TTC549 (cell line): ENCODE data around the gene IGF2BP3.

Experiments
- FAIRE-seq: peaks from 2 replicates; lab custom pipeline; 2012; peaks lifted over from hg19 to GRCh38; lab: Jason Lieb, UNC

Gene IGF2BP3

DNA sequence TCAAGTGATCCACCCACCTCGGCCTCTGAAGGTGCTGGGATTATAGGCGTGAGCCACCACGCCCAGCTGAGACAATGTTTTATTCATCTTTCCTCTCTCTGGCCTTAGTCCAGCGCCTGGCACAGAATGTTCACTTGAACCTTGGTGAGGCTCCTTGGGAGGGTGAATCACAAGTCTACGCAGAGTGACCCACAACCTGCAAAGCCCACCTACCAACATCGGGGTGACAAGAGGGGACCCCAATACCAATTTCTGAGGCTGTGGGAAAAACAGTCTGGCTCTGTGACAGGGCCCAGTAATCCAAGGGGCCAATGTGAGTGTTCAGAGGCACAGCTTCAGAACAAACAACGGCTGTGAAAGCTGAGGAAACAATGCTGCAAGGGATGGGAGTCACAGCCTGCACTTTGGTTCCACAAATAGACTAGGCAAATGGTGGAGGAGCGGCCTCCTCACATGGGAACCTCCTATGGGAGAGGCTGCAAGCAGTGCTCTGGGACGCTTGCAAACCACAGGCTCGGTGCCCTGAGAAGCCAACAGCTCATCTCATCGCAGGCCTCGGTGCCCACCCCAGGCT lies 176.7 kb downstream of the IGF2BP3 start:
- FAIRE-seq = no peak

DNA sequence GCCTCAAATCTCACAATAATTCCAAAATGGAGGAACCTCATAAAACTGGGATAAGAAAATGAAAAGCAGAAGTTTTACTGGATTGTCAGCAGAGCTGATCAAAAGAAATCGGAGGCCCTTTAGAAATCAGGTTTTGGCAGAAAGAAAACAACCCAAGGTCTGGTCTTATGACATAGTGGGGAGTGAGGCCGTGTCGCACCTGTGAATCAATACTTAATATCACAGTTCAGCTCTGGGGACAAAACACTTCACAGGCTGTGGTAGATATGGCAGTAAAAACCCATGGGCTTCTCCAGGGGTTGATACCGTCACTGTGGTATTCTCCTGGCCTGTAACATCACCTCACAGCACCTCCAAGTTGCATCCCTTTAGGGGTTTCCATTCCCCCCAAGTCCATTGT lies 177.7 kb downstream of the IGF2BP3 start:
- FAIRE-seq = no peak

DNA sequence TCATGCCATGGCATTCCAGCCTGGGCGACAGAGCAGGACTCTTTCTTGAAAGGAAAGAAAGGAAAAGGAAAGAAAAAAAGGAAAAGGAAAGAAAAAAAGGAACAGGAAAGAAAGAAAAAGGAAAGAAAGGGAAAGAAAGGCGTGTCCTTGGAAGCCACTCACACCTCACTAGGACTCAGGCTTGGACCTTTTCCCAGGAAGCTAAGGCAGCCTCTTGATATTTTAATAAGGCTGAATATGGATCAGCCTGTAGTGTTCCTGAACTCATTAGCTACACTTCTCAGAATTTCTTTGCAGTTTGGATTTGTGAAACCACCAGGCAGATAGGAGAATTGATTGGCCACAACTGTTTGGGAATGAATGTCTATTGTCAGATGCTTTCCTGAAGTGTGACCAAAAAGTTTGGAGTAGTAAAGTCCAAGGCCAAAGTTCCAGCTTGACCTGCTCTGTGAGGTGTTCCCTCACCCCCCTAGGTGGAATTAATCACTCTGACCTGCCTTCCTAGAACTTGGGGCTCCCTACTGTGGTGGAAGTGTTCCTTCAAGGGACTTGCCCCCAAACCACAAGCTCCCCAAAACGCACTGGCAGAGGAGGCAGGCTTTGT lies 178.2 kb downstream of the IGF2BP3 start:
- no peak for FAIRE-seq

DNA sequence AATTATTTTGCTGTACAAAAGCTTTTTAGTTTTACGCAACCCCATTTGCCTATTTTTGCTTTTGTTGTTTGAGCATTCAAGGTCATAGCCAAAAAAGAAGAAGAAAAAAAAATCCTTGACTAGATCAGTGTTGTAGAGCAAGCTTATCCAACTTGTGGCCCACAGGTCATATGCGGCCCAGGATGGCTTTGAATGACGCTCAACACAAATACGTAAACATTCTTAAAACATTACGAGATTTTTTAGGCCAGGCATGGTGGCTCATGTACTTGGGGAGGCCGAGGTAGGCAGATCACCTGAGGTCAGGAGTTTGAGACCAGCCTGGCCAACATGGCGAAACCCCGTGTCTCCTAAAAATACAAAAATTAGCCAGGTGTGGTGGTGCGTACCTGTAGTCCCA lies 179.3 kb downstream of the IGF2BP3 start:
- FAIRE-seq = no peak

DNA sequence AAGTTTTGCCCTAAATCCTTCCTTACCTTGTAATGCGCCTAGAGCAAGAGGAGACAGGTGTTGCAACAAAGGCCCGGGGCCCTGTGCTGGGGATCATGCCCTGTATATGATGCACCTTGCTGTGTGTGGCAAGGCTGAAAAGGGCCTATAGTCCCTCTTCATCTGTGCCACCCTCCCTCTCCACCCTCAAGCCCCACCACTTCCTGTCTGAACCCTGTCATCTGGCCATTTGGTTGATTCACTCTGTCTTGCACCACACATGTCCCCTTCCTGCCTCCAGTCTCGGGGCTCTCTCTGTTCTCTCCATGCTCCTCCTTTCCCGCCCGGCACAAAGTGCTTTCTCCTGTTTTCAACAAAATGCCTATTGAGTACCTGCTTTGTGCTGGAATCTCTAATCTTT lies 182.7 kb downstream of the IGF2BP3 start:
- no peak for FAIRE-seq

DNA sequence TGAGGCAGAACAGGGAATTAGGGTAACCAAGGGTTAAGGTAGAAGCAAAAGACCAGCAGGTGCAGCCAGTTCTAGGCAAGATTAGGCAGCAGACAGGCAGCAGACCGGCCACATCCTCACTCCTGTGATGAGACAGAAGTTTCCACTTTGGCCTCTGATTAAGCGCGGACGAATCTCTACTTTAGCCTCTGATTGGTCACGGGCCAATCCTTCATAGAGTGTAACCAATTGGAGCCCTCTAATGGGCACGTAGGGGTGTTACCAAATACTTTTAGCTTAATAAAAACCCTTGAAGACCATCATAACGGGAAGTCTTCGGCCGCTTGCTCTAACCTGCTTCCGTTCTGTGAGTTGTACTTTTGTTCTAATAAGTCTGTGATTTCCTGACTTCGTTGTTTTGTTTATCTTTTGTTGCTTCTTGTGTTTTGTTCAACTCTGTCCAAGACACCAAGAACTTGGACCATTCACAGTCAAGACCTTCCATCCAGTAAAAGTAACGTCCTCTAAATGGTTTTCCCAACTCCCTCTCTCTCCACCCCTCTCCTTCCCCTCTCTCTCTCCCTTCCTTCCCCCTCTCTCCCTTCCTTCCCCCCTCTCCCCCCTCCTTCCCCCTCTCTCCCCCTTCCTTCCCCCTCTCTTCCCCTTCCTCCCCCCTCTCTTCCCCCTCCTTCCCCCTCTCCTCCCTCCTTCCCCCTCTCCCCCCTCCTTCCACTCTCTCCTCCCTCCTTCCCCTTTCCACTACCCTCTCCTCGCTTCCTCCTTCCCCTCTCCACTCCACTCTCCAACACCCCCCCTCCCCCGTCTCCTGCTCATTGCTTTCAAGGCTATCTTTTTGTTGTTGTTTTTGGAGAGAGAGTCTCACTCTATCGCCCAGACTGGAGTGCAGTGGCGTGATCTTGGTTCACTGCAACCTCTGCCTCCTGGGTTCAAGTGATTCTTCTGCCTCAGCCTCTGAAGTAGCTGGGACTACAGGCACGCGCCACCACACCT lies 184.3 kb downstream of the IGF2BP3 start:
- FAIRE-seq = no peak

DNA sequence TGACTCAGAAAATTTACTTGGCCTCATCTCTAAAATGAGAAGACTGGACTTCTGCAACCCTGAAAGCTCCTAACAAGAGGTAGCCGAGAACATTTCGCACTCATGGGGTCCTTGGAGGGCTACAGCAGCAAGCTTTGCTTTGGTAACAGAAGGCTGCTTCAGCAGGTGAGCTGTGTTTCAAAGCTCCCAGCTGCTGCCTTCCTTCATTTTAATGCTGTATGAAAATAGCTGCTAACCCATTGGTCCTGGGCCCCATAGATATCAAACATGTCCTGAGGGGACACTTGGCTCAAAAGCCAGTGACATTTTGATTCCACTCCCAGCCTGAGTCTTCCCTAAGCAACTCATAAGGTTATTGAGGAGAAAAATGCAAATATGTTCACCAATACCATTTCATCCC lies 185.4 kb downstream of the IGF2BP3 start:
- no peak for FAIRE-seq

DNA sequence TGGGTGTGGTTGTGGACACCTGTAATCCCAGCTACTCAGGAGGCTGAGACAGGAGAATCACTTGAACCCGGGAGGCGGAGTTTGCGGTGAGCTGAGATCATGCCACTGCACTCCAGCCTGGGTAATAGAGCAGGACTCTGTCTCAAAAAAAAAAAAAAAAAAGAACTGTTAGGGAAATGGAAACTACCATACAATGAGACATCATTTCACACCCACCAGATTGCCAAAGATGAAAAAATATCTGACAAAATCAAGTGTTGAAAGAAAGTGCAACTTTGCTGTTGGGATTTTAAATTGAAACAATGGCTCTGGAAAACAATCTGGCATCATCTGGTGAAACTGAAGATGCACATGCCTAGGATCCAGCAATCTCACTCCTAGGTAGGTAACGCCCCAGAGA lies 187.2 kb downstream of the IGF2BP3 start:
- FAIRE-seq = no peak

DNA sequence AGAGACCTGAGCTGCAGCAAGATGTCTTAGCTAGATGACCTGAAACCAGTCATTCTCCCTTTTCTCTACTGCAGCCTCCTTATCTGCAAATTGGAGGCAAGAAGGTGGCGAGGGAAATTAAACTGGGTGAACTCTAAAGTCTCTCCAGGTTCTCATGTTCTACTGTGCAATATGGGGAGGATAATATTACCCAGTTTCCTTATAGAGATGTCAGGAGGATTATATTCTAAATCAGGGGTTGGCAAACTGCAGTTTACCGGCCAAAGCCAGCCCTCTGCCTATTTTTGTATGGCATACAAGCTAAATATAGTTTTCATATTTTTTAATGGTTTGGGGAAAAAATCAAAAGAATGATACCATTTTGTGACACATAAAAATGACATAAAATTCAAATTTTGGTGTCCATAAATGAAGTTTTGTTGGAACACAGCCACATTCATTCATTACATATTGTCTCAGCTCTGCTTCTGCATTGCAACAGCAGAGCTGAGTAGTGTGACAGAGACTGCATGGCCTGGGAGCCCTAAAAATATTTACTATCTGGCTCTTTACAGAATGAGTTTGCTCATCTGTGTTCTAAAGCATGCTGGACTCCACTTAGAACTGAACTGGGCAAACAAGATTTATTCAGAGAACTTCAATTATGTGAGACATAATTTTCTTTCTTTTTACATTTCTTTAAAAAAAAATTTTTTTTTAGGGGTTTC lies 190.3 kb downstream of the IGF2BP3 start:
- FAIRE-seq = no peak

DNA sequence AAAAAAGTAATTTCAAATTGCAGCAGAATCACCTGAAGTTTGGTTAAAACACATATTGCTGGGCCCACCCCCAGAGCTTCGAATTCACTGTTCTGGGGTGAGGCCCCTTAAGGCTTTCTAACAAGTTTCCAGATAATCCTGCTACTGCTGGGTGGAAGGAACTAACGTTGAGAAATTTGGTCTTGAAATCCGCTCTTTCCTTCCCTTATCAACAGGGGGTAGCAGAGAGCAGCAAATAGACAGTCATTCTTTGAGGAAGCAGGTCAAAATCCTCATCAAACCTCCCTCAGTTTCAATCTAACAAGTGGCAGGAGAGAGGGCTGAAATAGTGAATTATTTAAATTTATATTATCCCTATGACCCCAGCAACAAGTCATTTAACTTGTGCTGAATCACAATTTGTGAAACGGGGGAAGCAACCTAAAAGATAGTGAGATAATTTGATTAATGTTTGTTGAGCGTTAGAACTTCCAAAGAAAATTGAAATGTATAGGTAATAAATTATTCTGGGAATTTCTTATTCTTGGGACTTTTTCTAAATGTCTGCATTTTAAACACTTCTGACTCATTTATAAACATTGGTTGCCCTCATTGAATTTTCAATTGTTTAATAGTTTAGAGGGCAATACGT lies 192.8 kb downstream of the IGF2BP3 start:
- peak; percentile 66 for FAIRE-seq

DNA sequence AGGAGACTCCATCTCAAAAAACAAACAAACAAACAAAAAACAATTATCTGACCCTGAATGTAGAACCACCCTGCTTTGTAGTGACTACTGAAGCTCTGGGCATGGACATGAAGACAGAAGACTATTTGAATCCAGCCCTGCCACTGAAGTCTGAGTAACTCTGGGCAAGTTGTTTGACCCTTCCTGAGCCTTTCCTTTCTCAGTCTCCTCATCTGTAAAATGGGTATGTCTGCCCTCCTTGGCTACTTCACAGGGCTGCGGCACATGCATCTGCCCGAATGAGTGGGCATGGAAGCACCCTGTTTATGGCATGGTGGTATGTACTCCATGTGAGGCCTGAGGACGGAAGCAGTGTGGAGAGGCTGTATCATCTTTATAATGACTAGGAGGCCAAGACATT lies 193.3 kb downstream of the IGF2BP3 start:
- FAIRE-seq = no peak

DNA sequence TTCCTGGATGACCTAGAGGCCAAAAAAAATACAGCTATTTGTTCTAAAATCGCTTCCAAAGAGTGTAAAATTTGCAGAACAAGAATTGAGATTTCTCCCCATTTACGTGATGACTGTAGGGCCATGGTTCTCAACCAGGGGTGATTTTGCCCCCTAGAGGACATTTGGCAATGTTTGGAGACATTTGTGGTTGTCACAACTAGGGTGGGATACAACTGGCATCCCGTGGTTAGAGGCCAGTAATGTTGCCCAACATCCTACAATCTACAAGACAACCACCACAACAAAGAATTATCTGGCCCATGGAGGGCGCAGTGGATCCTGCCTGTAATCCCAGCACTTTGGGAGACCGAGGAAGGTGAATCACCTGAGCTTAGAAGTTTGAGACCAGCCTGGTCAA lies 193.9 kb downstream of the IGF2BP3 start:
- no peak for FAIRE-seq

DNA sequence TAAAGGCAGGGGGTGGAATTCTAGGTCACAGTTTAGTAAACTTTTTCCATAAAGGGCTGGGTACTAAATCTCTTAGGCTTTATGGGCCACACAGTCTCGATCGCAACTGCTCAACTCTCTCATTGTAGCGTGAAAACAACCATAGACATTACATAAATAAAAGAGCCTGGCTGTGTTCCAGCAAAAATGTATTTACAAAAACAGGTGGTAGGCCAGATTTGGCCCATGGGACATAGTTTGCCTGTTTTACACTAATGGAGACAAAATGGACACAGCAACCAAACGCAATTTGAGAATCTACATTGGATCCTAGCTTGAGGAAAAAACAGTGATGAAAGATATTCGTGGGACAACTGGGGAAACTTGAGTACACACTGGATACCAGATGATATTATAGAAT lies 194.4 kb downstream of the IGF2BP3 start:
- no peak for FAIRE-seq

DNA sequence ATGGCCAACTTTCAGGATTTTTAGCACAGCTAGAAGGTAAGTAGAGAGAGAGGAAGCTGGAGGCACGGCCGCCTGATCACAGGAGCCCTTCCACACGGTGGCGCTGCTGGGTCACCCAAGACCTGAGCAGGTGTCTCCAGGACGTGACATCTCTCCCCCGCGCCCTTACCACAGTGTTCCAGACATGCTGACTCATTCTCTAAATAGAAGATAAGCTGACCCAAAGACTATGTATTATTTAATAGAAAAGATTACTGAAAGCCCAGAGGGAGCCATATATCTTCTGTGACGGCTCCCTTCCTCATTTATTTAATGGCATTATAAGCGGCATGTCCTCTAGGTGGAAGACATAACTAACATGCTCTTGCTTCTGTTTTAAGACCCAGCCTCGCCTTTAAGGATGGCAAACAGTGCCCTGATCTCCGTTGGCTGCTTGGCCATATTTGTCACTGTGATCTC lies 197.1 kb downstream of the IGF2BP3 start:
- FAIRE-seq = no peak

DNA sequence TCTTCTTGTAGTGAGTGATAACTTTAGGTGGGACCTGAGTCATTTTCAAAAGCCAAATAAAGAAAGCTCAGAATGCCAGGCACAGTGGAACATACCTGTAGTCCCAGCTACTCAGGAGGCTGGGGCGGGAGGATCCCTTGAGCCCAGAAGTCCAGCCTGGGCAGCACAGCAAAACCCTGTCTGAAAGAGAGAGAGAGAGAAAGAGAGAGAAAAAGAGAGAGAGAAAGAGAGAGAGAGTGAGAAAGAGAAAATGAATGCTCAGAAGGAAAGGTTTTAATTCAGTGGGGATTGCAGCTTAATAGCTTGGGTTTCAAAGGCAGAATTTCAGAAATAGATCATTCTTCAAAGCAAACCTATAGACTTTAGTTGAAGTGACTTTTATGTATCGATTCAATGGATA lies 198.0 kb downstream of the IGF2BP3 start:
- FAIRE-seq = no peak

DNA sequence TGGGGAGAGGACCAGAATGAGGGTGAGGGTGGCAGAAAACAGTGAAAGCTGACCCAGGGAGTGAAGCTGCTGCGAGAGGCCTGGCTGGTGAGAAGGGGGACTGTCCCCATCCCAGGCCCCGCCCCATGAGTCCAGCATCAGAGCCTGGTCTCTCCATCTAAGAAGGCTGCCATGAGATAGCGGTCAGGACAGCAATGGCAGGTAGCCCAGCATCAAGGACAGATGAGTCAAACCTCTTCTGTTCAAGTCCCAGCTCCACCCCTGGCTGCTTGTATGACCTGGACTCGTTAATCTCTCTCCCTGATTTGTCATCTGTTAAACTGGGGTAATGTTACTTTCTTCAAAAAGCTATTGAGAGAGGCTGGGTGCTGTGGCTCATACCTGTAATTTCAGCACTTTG lies 201.5 kb downstream of the IGF2BP3 start:
- FAIRE-seq = no peak

DNA sequence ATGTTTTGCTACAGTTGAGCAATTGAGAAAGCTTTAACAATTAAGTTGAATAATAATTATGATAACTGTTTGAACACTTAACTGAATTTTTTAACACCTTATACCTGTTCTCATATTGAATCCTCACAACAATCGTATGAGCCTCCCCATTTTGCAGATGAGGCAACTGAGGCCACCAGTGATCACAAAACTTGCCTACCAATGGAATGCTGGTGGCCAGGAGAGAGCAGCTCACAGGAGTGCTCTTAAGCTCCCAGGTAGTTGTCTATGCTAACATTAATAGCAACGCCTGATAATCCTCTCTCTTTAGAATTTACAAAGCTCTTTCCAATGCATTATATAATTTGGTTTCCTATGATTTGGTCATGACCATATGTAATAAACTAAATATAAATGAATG lies 202.1 kb downstream of the IGF2BP3 start:
- FAIRE-seq = no peak

DNA sequence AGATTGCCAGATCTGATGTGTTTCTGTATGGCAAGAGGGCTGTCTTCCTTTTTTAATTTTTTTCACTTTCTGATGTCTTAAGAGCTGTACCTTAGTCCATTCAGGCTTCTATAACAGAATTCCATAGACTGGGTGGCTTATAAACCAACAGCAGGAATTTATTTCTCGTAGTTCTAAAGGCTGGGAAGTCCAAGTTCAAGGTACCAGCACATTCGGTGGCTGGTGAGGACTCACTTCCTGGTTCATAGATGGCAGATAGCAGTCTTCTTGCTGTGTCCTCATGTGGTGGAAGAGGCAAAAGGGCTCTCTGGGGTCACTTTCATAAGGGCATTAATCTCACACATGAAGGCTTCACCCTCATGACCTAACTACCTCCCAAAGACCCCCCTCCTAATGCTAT lies 202.9 kb downstream of the IGF2BP3 start:
- no peak for FAIRE-seq

DNA sequence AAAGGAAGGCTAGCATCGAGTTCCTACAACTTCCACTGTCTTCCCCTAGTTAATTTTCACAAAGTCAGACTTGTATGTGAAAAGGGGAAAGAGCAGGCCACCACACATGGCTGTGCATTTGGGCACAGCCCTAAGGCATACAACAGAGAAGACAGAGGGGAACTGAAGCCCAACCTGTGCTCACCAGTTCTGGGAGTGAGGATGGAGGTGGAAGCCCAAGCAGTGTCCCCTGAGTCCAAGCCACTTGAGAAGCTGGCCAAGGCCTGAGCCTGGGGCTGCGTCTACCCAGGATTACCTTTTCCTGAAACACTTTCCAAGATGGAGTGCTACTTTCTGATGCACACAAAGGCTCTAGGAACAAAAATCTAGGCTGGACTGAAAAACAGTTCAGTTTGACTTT lies 203.4 kb downstream of the IGF2BP3 start:
- FAIRE-seq = no peak

DNA sequence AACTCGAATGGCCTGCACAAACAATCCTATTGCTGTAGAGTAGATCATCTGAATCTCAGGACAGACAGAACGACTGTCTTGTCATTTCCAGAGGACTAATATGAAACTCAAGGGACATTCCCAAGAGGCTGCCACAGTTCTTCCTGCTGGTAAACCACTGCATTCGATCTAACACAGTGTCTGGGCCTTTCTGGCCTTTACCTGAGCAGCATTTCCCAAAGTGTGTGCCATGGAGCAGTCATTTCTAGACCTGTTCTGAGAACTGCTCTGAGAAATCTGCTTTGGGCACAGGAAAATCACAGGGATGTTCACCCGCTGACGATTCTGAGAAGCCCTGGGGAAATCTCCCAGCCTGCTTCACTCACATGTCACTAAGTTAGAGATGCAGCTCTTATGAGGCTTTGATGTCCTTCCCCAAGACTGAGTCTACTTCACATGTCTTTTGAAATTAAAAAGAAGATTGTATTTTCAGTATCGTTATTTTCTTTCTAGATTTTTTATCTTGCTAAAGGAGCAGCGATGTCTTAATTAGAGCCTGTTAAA lies 205.3 kb downstream of the IGF2BP3 start:
- FAIRE-seq = no peak

DNA sequence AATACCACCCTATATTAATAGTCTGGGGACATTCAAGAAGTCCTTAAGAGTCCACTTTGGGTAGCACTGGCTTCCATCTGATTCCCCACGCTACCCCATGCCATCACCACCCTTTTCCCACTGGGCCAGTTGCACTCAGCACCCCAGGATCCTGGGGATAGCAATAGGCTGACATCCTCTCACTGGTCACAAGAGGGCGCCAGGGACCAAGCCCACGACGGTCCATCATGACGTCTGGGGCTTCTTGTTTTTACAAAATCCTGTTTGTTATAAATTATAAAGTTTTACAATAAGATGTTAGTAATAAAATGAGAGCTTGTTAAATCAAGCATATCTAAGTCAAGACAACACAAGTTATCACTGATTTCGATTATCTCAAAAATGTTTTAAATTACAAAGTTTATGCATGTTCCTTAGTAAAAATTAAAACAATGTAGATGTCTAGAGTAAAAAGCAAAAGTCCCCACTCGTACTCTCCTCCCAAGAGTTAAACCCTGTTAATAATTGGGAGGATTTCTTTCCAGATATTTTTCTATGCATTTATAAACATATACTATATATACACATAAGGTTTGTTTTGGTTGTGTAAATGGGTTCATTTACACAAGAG lies 208.3 kb downstream of the IGF2BP3 start:
- FAIRE-seq = peak; percentile 60

DNA sequence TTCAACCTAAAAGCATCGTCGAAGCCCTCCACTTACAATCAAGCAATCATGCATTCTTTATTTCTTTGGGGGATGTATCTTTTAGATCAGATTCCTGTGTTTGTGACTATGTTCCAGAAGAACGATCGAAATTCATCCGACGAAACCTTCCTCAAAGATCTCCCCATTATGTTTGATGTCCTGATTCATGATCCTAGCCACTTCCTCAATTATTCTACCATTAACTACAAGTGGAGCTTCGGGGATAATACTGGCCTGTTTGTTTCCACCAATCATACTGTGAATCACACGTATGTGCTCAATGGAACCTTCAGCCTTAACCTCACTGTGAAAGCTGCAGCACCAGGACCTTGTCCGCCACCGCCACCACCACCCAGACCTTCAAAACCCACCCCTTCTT lies 209.9 kb downstream of the IGF2BP3 start:
- no peak for FAIRE-seq
